NCI-H1930 (cell line): ENCODE data around the gene DDX3X.
"Not testable (repeated sequence)": the region's sequence is repeated elsewhere in the genome, so short reads cannot be mapped to it uniquely, and the experiment has no call there.

Experiments used
- DNase-seq, 2 experiments: peaks; one replicate each; lab custom pipeline; 2025; lab: John Stamatoyannopoulos, UW

DDX3X gene

DNA sequence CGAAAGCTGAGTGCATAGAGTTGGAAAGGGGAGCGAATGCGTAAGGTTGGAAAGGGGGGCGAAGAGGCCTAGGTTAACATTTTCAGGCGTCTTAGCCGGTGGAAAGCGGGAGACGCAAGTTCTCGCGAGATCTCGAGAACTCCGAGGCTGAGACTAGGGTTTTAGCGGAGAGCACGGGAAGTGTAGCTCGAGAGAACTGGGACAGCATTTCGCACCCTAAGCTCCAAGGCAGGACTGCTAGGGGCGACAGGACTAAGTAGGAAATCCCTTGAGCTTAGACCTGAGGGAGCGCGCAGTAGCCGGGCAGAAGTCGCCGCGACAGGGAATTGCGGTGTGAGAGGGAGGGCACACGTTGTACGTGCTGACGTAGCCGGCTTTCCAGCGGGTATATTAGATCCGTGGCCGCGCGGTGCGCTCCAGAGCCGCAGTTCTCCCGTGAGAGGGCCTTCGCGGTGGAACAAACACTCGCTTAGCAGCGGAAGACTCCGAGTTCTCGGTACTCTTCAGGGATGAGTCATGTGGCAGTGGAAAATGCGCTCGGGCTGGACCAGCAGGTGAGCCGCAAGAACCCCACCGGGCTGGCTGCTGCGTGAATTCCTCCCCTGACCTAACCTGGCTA lies at the start of gene DDX3X:
DDX3X (plus strand) TSS at position 419 of the 619 bp plus-strand sequence; CDS start at position 510, 91 bp downstream.
- peak; percentile 73 to 84 for DNase-seq

DNA sequence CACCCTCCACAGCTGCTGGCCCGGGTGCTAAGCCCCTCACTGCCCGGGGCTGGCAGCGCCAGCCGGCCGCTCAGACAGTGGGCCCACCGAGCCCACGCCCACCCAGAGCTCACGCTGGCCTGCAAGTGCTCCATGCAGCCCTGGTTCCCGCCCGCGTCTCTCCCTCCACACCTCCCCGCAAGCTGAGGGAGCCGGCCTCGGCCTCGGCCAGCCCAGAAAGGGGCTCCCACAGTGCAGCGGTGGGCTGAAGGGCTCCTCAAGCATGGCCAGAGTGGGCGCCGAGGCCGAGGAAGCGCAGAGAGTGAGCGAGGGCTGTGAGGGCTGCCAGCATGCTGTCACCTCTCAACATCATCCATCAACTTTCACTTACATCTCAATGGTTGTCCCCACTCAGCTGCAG lies 48.0 kb upstream of the DDX3X start:
- DNase-seq, result not testable (repeated sequence)

DNA sequence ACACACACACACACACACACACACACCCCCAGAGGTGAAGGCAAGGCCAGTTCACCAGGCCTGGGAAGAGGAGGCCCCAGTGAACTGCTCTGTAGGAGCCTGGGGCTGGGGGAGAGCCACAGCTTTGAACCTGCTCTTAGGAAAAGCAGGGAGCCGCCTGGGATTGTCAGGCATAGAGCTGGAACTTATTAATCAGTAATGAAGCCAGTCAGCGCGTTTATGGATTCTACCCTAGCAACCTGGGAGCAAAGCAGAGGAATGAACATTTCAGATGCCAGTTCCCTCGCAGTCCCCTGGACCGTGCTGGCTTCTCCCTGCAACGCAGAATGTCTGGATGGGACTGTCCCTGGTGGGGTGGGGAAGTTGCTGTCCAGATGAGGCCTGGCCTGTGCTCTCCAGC lies 45.3 kb upstream of the DDX3X start:
- DNase-seq, result no peak

DNA sequence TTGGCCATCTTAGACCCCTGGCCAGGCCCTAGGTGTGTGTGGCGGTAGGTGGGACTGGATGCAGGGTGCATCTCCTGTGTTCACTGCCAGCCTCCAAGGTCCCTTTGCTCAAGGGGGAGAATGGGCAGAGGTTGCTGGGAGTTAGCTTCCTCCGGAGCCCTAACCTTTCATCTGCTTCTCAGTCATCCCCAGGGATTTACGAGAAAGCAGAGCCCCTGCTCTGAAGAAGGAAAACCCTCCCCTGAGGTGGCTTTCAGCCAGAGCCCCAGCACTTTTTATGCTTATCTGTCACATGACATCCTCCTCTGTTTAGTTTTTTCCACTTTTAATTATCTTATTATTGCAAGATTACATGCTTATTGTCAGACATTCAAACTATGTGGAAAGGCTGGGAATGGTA lies 44.9 kb upstream of the DDX3X start:
- DNase-seq, result no peak

DNA sequence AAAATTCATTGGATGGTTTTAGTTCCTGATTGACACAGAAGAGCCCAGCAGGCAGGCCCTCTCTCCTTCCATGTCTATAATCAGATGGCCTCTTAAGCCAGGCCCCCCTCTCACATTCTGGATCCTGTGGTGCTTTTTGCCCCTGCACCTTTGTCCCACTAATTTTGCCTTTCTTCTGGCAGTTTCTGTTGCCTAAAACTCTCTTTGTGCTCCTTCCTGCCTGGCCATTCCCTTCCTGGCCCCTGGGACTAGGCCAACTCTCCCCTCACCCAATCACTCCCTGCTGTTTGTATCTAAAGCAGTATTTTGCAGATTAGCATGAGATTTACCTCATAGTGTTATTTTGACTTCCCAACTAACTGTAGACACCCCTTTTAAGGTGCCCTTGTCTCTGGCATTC lies 42.7 kb upstream of the DDX3X start:
- DNase-seq, result no peak

DNA sequence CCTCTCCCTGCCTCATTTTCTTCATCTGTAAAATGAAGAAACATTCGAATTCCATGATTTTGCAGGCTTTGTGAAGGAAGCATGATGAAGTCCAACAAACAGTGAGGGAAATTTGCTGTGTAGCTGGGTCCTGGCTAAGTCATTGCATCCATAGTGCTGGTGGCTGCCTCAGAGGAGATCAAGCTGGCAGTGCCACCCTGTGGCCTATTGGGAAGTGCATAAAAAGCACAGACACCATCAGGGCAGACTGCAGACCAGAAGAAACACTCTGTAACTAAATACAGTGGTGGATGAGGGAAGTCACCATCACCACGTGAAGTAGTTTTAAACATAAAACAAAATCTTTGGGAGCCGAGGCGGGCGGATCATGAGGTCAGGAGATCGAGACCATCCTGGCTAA lies 40.7 kb upstream of the DDX3X start:
- no peak for DNase-seq

DNA sequence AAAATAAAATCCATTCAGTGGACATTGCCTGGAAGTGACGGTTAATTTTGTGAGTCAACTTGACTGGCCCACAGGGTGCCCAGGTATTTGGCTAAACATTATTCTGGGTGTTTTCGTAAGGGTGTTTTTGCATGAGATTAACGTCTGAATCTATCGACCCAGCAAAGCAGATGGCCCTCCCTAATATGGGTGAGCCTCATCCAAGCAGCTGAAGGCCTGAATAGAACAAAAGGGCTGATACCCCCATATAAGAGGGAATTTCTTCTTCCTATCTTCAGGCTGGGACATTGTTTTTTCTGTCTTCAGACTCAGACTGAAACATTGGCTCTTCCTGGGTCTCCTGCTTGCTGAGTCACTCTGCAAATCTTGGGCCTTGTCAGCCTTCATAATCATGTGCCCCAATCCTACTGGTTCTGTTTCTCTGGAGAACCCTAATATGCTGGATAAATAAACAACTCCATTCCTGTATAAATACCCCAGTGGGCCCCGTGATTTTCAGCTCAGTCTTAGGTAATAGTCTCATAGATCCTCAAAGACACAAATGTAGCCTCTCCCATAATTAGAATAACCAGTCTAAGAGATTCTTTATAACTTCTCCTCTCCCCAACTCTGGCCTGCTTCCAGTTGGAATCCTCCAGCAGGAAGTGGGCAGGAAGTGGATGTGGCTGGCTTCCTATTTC lies 33.1 kb upstream of the DDX3X start:
- no peak for DNase-seq

DNA sequence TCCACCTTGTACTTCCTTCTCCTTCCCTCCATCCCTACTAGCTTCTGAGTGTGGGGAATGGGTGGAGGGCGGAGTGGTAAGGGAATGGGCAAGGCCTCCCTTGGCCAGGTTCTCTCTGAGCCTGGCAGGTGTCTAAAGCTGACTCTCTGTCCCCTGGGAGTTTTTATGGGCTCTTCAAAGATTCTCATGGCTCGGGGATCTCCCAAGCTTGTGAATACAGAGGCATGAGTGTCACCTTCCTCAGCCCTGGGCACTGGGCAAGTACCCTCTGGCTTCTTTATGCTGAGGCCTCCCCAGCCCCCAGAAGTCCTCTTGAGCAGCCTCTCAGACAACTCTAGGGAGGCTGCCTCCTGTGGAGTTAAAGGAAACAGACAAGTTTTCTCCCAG lies 32.5 kb upstream of the DDX3X start:
- DNase-seq, result no peak

DNA sequence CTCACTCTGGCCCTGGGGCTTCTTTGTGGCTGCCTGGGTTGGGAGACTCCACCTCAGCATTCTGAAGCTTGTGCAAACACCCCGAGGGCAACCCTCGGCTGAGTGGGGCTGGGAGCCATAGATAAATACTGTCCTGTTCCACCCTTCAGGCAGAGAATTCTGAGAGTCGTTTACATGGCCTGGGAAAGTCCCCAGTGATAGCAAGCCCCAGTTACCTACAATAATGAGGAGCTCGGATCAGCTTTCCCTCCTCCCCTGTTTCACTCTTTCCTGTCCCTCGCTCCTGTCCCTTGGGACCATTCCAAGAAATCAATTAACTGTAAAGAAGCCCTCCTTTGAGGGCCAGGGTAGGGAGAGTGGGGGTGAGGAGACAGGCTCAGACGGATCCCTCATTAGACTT lies 31.6 kb upstream of the DDX3X start:
- DNase-seq, result no peak

DNA sequence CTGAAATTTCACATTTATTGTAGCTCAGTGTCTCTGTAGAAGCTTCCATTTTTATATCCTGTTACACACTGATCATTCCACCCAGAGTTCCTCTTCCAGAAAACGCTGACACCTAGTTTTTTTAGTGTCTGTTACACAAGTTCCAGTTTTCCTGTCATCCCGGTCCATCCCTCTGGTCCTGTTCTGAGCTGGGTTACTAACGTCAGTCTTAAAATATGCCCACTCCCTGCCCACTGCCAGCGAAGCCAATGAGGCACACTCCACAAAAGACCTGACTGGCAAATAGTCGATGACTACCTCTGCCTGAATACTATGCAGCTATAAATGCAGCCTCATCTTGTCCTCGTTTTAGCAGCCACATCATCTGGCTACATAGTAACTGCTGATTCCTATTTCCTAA lies 30.9 kb upstream of the DDX3X start:
- no peak for DNase-seq

DNA sequence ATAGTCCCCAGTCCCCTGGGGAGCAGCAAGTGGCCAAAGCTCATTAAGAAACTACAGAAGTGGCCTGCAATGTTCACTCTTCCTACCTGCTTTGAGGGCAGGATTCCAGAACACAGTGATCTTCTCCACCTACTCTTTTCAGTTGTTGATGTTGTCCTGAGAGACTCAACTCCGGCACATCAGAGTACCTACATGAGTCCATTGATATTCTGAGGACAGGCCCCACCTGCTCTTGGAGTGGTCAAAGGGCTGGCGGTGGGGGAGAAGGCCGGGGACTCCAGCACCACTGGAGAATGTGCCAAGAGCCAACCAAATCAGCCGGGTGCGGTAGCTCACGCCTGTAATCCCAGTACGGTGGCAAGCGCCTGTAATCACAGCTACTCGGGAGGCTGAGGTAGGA lies 29.8 kb upstream of the DDX3X start:
- no peak for DNase-seq

DNA sequence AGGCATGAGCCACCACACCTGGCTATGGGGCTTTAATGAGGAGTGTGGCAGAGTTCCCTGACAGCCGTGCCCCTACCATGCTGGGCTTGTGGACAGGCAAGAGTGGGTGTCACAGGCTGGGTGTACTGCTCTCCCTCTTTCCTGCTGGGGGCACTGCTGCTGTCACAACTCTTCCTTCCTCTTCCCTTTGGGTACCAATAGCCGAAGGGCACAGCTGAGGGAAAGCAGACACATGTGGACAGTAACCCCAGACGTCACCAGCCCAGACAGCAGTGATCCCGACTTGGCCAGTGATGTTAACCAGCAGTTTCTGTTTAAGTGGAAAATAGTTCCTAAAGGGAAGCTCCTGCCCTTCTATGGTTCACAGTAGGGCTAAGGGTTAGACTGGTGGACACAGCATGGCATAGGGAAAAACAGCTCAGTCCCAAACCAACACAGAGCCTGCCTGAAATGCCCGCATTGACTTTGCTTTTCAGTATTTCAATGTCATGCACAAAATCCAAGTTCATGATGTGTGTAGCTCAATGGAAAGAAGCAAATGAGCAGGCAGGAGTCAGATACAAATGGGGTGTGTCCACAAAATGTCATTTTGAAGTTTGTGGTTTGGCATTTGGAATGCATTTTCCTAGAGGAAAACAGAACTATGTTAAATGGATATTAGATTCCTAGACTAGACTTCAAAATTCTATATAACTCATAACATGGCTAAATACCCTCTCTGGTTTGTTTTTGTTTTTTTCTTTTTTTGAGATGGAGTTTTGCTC lies 24.9 kb upstream of the DDX3X start:
- DNase-seq, result no peak

DNA sequence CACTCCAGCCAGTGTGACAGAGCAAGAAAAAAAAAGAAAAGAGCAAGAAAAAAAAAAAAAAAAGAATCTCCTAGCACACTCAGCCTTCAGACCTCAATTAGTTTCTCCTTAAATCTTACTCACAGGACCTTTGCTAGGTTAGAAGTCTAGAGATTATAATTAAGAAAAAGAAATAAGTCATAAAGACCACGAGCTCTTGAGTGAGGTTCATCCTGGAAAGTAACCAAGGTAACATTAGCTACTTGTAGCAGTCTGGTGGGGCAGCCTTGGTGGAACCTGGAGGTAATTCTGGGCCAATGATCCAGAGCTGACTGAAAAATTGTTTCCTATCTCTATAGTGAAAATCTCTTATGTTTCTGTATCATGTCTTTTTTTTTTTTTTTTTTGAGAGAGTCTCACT lies 21.2 kb upstream of the DDX3X start:
- DNase-seq, result no peak

DNA sequence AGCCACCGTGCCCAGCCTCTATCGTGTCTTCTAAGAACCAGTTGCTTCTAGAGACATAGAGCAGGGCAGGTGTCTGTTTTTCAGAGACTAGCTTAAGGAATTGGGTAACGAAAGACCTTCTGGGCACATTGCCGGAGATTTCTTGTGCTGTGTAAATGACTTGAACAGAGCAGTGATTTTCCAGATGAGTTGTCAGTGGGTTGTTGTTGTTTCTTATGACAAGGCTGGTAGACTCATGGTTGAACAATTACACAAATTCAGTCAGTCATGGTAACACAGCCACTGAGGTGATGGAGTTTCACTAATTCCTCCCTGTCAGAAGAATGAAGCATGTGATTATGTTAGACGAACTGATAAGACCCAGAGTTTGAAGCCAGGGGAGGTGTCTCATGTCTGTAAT lies 20.5 kb upstream of the DDX3X start:
- DNase-seq, result no peak

DNA sequence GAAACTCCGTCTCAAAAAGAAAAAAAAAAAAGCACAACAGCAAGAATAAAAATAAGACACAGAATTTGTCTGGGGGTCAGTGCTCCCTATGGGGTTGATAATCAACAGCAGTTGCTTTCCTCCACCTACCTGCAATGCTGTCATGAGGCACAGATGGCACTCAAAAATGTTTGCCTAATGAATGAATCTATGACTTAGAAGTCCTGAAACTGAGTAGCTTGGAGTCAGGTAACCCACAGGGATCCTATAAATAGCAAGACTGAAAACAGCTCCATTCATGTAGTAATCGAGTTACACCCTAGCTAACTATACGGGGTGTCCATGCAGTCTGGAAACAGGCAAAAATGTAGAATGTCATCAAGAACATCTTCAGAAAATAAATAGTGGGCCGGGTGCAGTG lies 19.8 kb upstream of the DDX3X start:
- no peak for DNase-seq

DNA sequence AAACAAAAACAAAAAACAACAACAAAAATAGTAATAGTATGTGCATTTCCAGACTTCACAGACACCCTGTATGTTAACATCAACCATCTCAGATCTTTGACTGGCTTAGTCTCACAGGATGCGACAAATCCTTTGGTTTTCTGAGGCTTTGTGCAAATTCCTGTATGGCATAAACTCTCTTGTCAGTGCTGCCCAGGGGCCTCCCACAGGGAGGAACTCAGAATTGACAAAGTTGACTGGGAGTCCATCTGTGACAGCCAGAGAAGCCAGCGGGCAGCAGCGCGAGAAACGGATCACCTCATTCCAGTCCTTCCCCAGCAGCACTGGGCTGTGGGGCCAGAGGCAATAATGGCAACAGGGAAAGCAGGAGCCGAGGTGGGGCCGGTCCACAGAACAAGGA lies 19.1 kb upstream of the DDX3X start:
- no peak for DNase-seq

DNA sequence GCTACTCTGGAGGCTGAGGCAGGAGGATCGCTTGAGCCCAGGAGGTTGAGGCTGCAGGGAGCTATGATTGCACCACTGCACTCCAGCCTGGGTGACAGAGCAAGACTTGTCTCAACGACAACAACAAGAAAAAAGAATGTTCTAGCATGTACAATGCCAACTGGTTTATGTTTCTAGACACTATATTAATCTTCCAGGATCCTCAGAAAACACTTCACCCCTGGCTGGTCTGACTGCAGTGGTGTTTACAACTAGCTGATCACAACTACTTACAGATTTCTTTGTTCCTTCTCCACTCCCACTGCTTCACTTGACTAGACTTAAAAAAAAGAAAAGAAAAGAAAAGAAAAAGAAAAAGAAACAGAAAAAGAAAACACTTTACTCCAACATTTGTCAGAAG lies 17.7 kb upstream of the DDX3X start:
- not testable (repeated sequence) for DNase-seq

DNA sequence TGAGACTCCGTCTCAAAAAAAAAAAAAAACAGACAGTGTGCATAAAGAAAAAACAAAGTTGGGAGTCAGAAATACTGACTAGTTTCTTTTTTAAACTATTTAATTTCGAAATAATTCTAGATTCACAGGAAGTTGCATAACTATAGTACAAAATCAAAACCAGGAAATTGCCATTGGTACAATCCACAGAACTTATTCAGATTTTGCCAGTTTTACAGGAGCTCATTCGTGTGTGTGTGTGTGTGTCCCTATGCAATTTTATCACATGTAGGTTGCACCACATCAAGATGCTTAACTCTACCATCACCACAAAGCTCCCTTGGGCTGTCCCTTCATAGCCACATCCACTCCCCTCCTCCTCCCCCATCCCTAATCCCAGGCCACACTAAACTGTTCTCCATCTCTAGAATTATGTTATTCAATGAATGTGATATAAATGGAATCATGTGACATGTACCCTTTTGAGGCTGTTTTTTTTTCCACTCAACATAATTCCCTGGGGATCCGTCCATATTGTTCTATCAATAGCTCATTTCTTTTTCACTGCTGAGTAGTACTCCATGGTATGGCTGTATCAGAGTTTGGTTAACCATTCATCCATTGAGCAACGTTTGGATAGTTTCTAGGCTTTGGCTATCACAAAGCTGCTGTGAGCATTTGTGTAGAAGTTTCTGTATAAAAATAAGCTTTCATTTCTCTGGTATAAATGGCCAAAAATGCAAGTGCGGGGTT lies 16.3 kb upstream of the DDX3X start:
- no peak for DNase-seq

DNA sequence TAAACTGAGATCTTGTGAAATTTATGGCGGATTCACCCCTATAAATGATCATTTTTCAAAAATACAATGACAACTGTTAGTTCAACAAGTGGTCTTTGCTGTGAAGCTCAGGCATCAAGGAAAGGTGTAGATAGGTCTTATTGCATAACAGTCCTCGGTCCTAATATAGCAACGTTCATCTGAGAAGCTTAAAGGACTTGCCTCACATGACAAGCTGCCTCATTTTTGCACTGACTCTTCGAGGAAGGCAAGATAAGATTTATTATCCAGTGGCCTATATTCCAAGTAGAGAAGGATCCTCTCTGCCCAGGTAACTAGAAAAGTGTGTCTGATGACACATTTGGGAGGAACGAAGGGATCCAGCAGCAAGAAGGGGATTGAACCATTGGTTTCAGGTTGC lies 13.6 kb upstream of the DDX3X start:
- no peak for DNase-seq

DNA sequence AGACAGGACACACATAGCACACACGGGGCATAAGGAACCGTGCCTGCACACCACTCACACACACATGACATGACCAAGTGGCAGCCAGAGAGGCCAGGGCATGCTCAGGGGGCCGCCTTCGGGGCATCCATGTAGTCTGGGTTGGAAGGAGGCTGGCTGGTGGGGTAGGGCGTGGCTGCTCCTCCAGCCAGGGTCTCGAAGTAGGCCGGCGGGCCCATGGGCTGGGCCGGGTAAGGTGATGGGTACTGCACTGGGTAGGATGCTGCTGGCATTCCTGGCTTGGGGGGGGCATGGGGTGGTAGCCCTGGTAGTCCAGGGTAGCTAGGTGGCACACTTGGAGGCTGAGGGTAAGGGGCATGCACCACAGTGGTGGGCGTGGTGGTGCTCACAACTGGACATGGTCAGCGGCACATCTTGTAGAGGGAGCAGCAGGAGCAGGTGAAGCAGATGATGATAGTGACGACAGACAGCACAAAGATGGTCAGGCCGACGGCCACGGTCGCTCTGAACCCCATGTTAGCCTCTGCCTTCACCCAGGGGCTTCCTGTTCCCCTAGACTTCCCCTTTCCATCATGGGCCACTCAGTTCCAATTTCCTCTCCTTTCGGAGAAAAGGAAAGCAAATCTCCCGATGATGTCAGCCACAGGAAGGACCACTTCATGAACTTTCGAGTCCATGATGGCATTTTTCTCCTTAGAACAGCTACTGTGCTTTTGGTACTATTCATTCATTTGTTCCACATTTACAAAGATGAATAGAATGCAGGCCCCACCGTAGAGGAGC lies 10.9 kb upstream of the DDX3X start:
- DNase-seq, result no peak

DNA sequence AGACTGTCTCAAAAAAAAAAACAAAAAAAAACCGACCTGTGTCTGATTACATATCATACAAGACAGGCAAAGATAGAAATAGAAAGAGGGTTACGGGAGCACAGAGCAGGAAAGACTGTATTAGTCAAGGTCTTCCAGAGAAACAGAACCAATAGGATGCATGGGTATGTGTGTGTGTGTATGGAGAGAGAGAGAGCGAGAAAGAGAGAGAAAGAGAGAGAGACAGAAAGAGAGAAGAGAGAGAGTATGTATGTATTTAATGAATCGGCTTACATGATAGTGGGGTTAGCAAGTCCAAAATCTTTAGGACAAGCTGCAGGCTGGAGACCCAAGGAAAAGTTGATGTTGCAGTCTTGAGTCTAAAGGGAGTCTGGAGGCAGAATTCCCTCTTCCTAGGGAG lies 7.5 kb upstream of the DDX3X start:
- DNase-seq, result no peak

DNA sequence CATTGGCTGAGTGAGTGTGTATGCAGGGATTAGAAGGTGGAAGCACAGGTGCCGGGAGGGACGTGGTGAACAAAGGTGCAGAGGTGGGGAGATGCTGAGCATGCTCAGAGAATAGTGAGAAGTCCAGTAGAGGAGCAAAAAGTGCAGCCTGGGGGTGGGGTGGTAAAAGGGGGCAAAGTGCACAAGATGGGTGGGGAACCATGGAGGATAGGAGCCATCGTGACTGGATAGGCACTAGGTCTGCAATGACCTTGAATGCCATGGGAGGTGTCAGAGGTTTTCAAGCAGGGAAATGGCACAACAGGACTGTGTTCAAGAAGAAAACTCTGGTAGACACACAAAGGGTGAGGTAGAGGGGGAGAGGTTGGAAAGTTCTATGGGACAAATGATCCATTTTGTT lies 6.6 kb upstream of the DDX3X start:
- no peak for DNase-seq
